ENCODE data around the gene PTCD1. TPM values are rescaled to one million over a fixed set of nuclear protein-coding genes. Genes with fewer than 3 reads are reported as not detected.

Gene PTCD1
- total and polyA plus RNA-seq, 4 donors = 2.8 to 6.8 (median 3.9) TPM

- H3K36me3 ChIP-seq (ENCODE audit: control insufficient read depth in 4 of 4, insufficient read depth in 4 of 4, low read length in 4 of 4) = peaks cover 0 to 5% (median 0%) of the 10 kb centered on the region in 4 donors
- peaks cover 0 to 8% (median 0%) of the 10 kb centered on the region in 5 donors for H3K4me1 ChIP-seq (ENCODE audit: control insufficient read depth in 5 of 5, insufficient read depth in 5 of 5, low read length in 5 of 5)
- TF ChIP-seq CTCF (IDR thresholded peaks at IDR 0.05; ENCODE audit: control extremely low read depth, extremely low read depth) = no peak
- DNase-seq (peak; percentile 65 to 72 (median 67)), ATAC-seq (ENCODE audit: insufficient read depth, low FRiP score) (peak; percentile 5)
- H3K27ac ChIP-seq (ENCODE audit: low read depth in 1 of 2, low read length in 1 of 2) = peak overlapping the region; percentile 46 to 55
- H3K4me3 ChIP-seq = no peak overlapping the region
- no peaks in the 10 kb centered on the region for H3K27me3 ChIP-seq (ENCODE audit: control insufficient read depth in 3 of 3, insufficient read depth in 3 of 3, low read length in 2 of 3)
- H3K9ac ChIP-seq (ENCODE audit: insufficient read depth in 1 of 2, low read length in 2 of 2) = no peak overlapping the region
- 56 to 67% methylated on average over 21 of the region's 21 CpGs for whole genome bisulfite sequencing, 2 donors
- no peaks in the 10 kb centered on the region for H3K9me3 ChIP-seq (ENCODE audit: control insufficient read depth in 4 of 4, insufficient read depth in 3 of 4, low read length in 3 of 4)
Measured at GRCh38 chr7:99372275-99373090, 66.1 kb downstream of the PTCD1 start.

GRCh38 chr7:99371376-99371920 is 67.2 kb downstream of the PTCD1 start:
- TF ChIP-seq CTCF (IDR thresholded peaks at IDR 0.05; ENCODE audit: control extremely low read depth, extremely low read depth) = no peak
- Histone ChIP-seq H3K9me3 (ENCODE audit: control insufficient read depth in 4 of 4, insufficient read depth in 3 of 4, low read length in 3 of 4) (no peaks in the 10 kb centered on the region), H3K9ac (ENCODE audit: insufficient read depth in 1 of 2, low read length in 2 of 2) (no peak overlapping the region), H3K4me3 (no peak overlapping the region), H3K27me3 (ENCODE audit: control insufficient read depth in 3 of 3, insufficient read depth in 3 of 3, low read length in 2 of 3) (no peaks in the 10 kb centered on the region), H3K4me1 (ENCODE audit: control insufficient read depth in 5 of 5, insufficient read depth in 5 of 5, low read length in 5 of 5) (peaks cover 0 to 8% (median 0%) of the 10 kb centered on the region in 5 donors), H3K36me3 (ENCODE audit: control insufficient read depth in 4 of 4, insufficient read depth in 4 of 4, low read length in 4 of 4) (peaks cover 0 to 11% (median 5%) of the 10 kb centered on the region in 4 donors), H3K27ac (ENCODE audit: low read depth in 1 of 2, low read length in 1 of 2) (peak overlapping the region in 1 of 2 donors; percentile 33)
- ATAC-seq (ENCODE audit: insufficient read depth, low FRiP score) (no peak), DNase-seq (no peak)
- 91 to 93% methylated on average over 11 of the region's 11 CpGs for WGBS, 2 donors

- Histone ChIP-seq H3K9ac (ENCODE audit: insufficient read depth in 1 of 2, low read length in 2 of 2) (no peak overlapping the region), H3K36me3 (ENCODE audit: control insufficient read depth in 4 of 4, insufficient read depth in 4 of 4, low read length in 4 of 4) (peaks cover under 1 to 17% (median 7%) of the 10 kb centered on the region in 4 donors), H3K9me3 (ENCODE audit: control insufficient read depth in 4 of 4, insufficient read depth in 3 of 4, low read length in 3 of 4) (no peaks in the 10 kb centered on the region), H3K27me3 (ENCODE audit: control insufficient read depth in 3 of 3, insufficient read depth in 3 of 3, low read length in 2 of 3) (no peaks in the 10 kb centered on the region), H3K4me1 (ENCODE audit: control insufficient read depth in 5 of 5, insufficient read depth in 5 of 5, low read length in 5 of 5) (peaks cover 0 to 6% (median 0%) of the 10 kb centered on the region in 5 donors), H3K27ac (ENCODE audit: low read depth in 1 of 2, low read length in 1 of 2) (peak overlapping the region in 1 of 2 donors; percentile 88), H3K4me3 (no peak overlapping the region)
- peak in 2 of 3 donors; percentile 22 to 47 for DNase-seq
- 62 to 70% methylated on average over 9 of the region's 9 CpGs for WGBS, 2 donors
- ATAC-seq (ENCODE audit: insufficient read depth, low FRiP score) = no peak
- TF ChIP-seq CTCF (IDR thresholded peaks at IDR 0.05; ENCODE audit: control extremely low read depth, extremely low read depth) = no peak
Measured at GRCh38 chr7:99369767-99370391, 68.7 kb downstream of the PTCD1 start.

Data from lung (tissue), 12 donors.